Islet of Langerhans (tissue), 1 donor: Measurements from ENCODE around the gene DYNC2H1.
"Not testable (repeated sequence)": the region's sequence is repeated elsewhere in the genome, so short reads cannot be mapped to it uniquely, and the experiment has no call there.

Experiments used
- FAIRE-seq: peaks from one replicate; lab custom pipeline; 2011; peaks lifted over from hg19 to GRCh38; lab: Jason Lieb, UNC

The DYNC2H1 gene

GRCh38 chr11:103370076-103370475 lies 260.9 kb downstream of the DYNC2H1 start:
- no peak for FAIRE-seq

GRCh38 chr11:103372906-103373305 lies 263.7 kb downstream of the DYNC2H1 start:
- no peak for FAIRE-seq

- FAIRE-seq, result not testable (repeated sequence)
These were observed 265.0 kb downstream of the DYNC2H1 start for GRCh38 chr11:103374227-103374626.

GRCh38 chr11:103378931-103379330 lies 269.7 kb downstream of the DYNC2H1 start:
- FAIRE-seq, result no peak

GRCh38 chr11:103380031-103380430 lies 270.8 kb downstream of the DYNC2H1 start:
- no peak for FAIRE-seq

GRCh38 chr11:103384652-103385051 lies 275.4 kb downstream of the DYNC2H1 start:
- peak; percentile 53 for FAIRE-seq

- peak; percentile 9 for FAIRE-seq
These were observed 286.4 kb downstream of the DYNC2H1 start for GRCh38 chr11:103395612-103396011.

GRCh38 chr11:103396237-103396636 lies 287.0 kb downstream of the DYNC2H1 start:
- FAIRE-seq, result no peak

GRCh38 chr11:103397369-103397768 lies 288.1 kb downstream of the DYNC2H1 start:
- no peak for FAIRE-seq

GRCh38 chr11:103398829-103399228 lies 289.6 kb downstream of the DYNC2H1 start:
- FAIRE-seq, result no peak

GRCh38 chr11:103406357-103406756 lies 297.1 kb downstream of the DYNC2H1 start:
- FAIRE-seq, result no peak

- no peak for FAIRE-seq
These were observed 298.4 kb downstream of the DYNC2H1 start for GRCh38 chr11:103407641-103408040.

- FAIRE-seq, result no peak
These were observed 304.2 kb downstream of the DYNC2H1 start for GRCh38 chr11:103413266-103413888.

GRCh38 chr11:103418014-103418413 lies 308.8 kb downstream of the DYNC2H1 start:
- no peak for FAIRE-seq

- FAIRE-seq, result no peak
These were observed 311.4 kb downstream of the DYNC2H1 start for GRCh38 chr11:103420593-103420992.

GRCh38 chr11:103433386-103434072 lies 324.3 kb downstream of the DYNC2H1 start:
- no peak for FAIRE-seq

- FAIRE-seq, result no peak
These were observed 324.8 kb downstream of the DYNC2H1 start for GRCh38 chr11:103434073-103434411.

- FAIRE-seq, result no peak
These were observed 327.0 kb downstream of the DYNC2H1 start for GRCh38 chr11:103436131-103436770.

GRCh38 chr11:103441021-103441420 lies 331.8 kb downstream of the DYNC2H1 start:
- FAIRE-seq, result no peak

- FAIRE-seq, result no peak
These were observed 339.7 kb downstream of the DYNC2H1 start for GRCh38 chr11:103448966-103449365.

GRCh38 chr11:103450241-103450640 lies 341.0 kb downstream of the DYNC2H1 start:
- peak; percentile 55 for FAIRE-seq

GRCh38 chr11:103453126-103453525 lies 343.9 kb downstream of the DYNC2H1 start:
- no peak for FAIRE-seq

GRCh38 chr11:103453915-103454709 lies 344.9 kb downstream of the DYNC2H1 start:
- no peak for FAIRE-seq
